Measurements from ENCODE around the gene MMP1. TPM values are rescaled to one million over a fixed set of nuclear protein-coding genes. Genes with fewer than 3 reads are reported as not detected.

Gene MMP1
- total and polyA plus RNA-seq, 8 donors = 0.20 to 1.7 (median 0.70) TPM; not detected in 1

GRCh38 chr11:102770191-102770590 lies 27.8 kb downstream of the MMP1 start:
- H3K4me3 ChIP-seq = no peak overlapping the region
- no peak for ATAC-seq

GRCh38 chr11:102767800-102768199 lies 30.2 kb downstream of the MMP1 start:
- intact Hi-C loops (cut with DNase I) = no loop called here
- TF ChIP-seq CTCF (IDR thresholded peaks at IDR 0.05) = no peak
- no peaks in the 10 kb centered on the region for H3K36me3 ChIP-seq
- H3K27ac ChIP-seq = no peak overlapping the region
- 38 to 68% methylated on average over 18 of the region's 18 CpGs for WGBS, 2 donors
- no peaks in the 10 kb centered on the region for H3K27me3 ChIP-seq
- H3K9me3 ChIP-seq = no peaks in the 10 kb centered on the region
- H3K4me3 ChIP-seq = no peak overlapping the region
- DNase-seq (peak in 1 of 6 donors; percentile 30), ATAC-seq (no peak), FAIRE-seq (no peak)
- H3K4me1 ChIP-seq = no peaks in the 10 kb centered on the region

More at GRCh38 chr11:102770191-102770590, 27.8 kb downstream of the MMP1 start:
- intact Hi-C loops (cut with DNase I) = no loop called here
- Histone ChIP-seq H3K27ac (no peak overlapping the region), H3K9me3 (no peaks in the 10 kb centered on the region), H3K27me3 (no peaks in the 10 kb centered on the region), H3K4me1 (no peaks in the 10 kb centered on the region), H3K36me3 (no peaks in the 10 kb centered on the region)
- no peak for DNase-seq
- no peak for FAIRE-seq
- TF ChIP-seq CTCF (IDR thresholded peaks at IDR 0.05) = no peak

- ATAC-seq (no peak), FAIRE-seq (no peak), DNase-seq (no peak)
- no peak overlapping the region for H3K4me3 ChIP-seq
- no peaks in the 10 kb centered on the region for H3K9me3 ChIP-seq
- H3K4me1 ChIP-seq = no peaks in the 10 kb centered on the region
- no peaks in the 10 kb centered on the region for H3K27me3 ChIP-seq
- H3K36me3 ChIP-seq = no peaks in the 10 kb centered on the region
- no peak for TF ChIP-seq CTCF (IDR thresholded peaks at IDR 0.05)
- no peak overlapping the region for H3K27ac ChIP-seq
- WGBS, 2 donors = 53 to 67% methylated on average over 2 of the region's 2 CpGs
- intact Hi-C loops (cut with DNase I) = no loop called here
These were observed 34.5 kb downstream of the MMP1 start for GRCh38 chr11:102763440-102763839.

- FAIRE-seq (no peak), ATAC-seq (no peak), DNase-seq (no peak)
- 35 to 50% methylated on average over 2 of the region's 2 CpGs for WGBS, 2 donors
- Histone ChIP-seq H3K9me3 (no peaks in the 10 kb centered on the region), H3K27me3 (no peaks in the 10 kb centered on the region), H3K36me3 (no peaks in the 10 kb centered on the region), H3K4me1 (no peaks in the 10 kb centered on the region), H3K27ac (no peak overlapping the region), H3K4me3 (no peak overlapping the region)
- TF ChIP-seq CTCF (IDR thresholded peaks at IDR 0.05) = no peak
- intact Hi-C loops (cut with DNase I) = no loop called here
These were observed 35.6 kb downstream of the MMP1 start for GRCh38 chr11:102762361-102762767.

GRCh38 chr11:102761646-102762238 lies 36.2 kb downstream of the MMP1 start:
- no peak for TF ChIP-seq CTCF (IDR thresholded peaks at IDR 0.05)
- Histone ChIP-seq H3K4me3 (no peak overlapping the region), H3K27ac (no peak overlapping the region), H3K4me1 (no peaks in the 10 kb centered on the region), H3K36me3 (no peaks in the 10 kb centered on the region), H3K9me3 (no peaks in the 10 kb centered on the region), H3K27me3 (no peaks in the 10 kb centered on the region)
- intact Hi-C loops (cut with DNase I) = no loop called here
- ATAC-seq (no peak), DNase-seq (no peak), FAIRE-seq (no peak)
- WGBS, 2 donors = 75 to 77% methylated on average over 4 of the region's 4 CpGs
